ENCODE data around the gene ARIH2.

DNA sequence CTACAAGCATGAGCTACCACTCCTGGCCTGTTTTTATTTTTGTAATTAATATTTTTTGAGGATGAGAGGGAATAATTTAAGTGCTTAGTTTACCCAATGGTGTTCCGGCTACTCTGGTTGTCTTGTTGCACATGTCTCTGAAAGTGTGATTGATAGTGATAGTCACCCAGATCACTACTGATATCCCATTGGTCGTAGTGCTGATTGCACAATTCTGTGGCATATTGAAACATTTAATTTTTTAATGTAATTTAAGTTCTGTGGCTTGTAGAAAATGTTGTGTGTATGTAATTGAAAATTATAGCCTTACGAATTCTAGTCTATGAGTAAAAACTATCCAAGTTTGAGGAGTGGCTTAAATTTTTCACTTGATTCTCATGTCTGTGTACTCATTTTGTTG is 11.9 kb downstream of the ARIH2 start:
- no peak for TF ChIP-seq TRIM28 (IDR thresholded peaks at IDR 0.05)
- TF ChIP-seq, protein P1, sequence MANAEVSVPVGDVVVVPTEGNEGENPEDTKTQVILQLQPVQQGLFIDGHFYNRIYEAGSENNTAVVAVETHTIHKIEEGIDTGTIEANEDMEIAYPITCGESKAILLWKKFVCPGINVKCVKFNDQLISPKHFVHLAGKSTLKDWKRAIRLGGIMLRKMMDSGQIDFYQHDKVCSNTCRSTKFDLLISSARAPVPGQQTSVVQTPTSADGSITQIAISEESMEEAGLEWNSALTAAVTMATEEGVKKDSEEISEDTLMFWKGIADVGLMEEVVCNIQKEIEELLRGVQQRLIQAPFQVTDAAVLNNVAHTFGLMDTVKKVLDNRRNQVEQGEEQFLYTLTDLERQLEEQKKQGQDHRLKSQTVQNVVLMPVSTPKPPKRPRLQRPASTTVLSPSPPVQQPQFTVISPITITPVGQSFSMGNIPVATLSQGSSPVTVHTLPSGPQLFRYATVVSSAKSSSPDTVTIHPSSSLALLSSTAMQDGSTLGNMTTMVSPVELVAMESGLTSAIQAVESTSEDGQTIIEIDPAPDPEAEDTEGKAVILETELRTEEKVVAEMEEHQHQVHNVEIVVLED (CRISPR knock-in tag; IDR thresholded peaks at IDR 0.05) = no peak
- TF ChIP-seq RBM25 (IDR thresholded peaks at IDR 0.05; ENCODE audit: low read depth, low read length, severe bottlenecking) = no peak
- TF ChIP-seq, protein P2, sequence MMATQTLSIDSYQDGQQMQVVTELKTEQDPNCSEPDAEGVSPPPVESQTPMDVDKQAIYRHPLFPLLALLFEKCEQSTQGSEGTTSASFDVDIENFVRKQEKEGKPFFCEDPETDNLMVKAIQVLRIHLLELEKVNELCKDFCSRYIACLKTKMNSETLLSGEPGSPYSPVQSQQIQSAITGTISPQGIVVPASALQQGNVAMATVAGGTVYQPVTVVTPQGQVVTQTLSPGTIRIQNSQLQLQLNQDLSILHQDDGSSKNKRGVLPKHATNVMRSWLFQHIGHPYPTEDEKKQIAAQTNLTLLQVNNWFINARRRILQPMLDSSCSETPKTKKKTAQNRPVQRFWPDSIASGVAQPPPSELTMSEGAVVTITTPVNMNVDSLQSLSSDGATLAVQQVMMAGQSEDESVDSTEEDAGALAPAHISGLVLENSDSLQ (IDR thresholded peaks at IDR 0.05) = no peak
- no peak for TF ChIP-seq BRCA1 (IDR thresholded peaks at IDR 0.05)
- no peak for TF ChIP-seq BRCA1 (CRISPR knock-in tag; IDR thresholded peaks at IDR 0.05)
- TF ChIP-seq, protein P3, sequence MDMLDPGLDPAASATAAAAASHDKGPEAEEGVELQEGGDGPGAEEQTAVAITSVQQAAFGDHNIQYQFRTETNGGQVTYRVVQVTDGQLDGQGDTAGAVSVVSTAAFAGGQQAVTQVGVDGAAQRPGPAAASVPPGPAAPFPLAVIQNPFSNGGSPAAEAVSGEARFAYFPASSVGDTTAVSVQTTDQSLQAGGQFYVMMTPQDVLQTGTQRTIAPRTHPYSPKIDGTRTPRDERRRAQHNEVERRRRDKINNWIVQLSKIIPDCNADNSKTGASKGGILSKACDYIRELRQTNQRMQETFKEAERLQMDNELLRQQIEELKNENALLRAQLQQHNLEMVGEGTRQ (CRISPR knock-in tag; IDR thresholded peaks at IDR 0.05) = no peak
